Measurements from ENCODE around the gene KIR3DL2. TPM values are rescaled to one million over a fixed set of nuclear protein-coding genes. Genes with fewer than 3 reads are reported as not detected.
A peak's percentile ranks its signal among the peaks of the same experiment; 100 is the strongest.
"Not testable (repeated sequence)": the region's sequence is repeated elsewhere in the genome, so short reads cannot be mapped to it uniquely, and the experiment has no call there.

KIR3DL2 gene
- total RNA-seq, 2 donors from 2014 or later = 10.3 to 51.2 TPM

GRCh38 chr19:54835126-54835525 is 15.1 kb upstream of the KIR3DL2 start:
- Mint-ChIP-seq H3K27me3 (peaks cover 0 to 13% of the 10 kb centered on the region in 2 donors), H3K36me3 (peaks cover 16% of the 10 kb centered on the region), H3K4me1 (ENCODE audit: low read depth in 2 of 2) (peaks cover 41 to 63% of the 10 kb centered on the region in 2 donors), H3K4me3 (peak overlapping the region; percentile 69), H3K27ac (peak overlapping the region; percentile 28 to 68)
- DNase-seq (ENCODE audit: low spot score); H3K9me3 Mint-ChIP-seq: not testable (repeated sequence)
- ATAC-seq = peak; percentile 73 to 95

- not testable (repeated sequence) for H3K27ac Mint-ChIP-seq; ATAC-seq; DNase-seq (ENCODE audit: low spot score); H3K9me3 Mint-ChIP-seq
- Mint-ChIP-seq H3K27me3 (peaks cover 0 to 13% of the 10 kb centered on the region in 2 donors), H3K4me3 (peak overlapping the region; percentile 5), H3K36me3 (peaks cover 16% of the 10 kb centered on the region), H3K4me1 (ENCODE audit: low read depth in 2 of 2) (peaks cover 34 to 58% of the 10 kb centered on the region in 2 donors)
These were observed 12.7 kb upstream of the KIR3DL2 start for GRCh38 chr19:54837522-54837921.

DNA sequence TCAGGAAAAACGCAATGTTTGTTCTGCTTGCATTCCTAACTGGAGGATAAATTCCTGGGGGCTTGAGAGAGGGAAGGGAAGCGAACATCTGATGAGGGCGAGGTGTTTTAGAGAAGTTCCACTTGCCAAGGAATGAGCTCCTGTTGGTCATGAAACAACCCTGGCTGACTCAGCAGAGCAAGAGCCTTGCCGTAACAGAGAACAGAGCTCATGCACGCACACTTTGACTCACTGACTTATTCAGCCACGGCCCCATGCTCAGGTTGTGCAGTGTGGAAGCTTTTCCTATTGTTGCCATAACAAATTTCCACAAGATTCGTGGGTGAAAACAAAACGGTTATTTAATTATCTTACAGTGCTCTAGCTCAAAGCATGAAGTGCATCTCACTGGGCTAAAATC is 7.1 kb upstream of the KIR3DL2 start:
- H3K4me3 Mint-ChIP-seq; H3K9me3 Mint-ChIP-seq; H3K27ac Mint-ChIP-seq; DNase-seq (ENCODE audit: low spot score); ATAC-seq: not testable (repeated sequence)
- Mint-ChIP-seq H3K36me3 (peaks cover 15% of the 10 kb centered on the region), H3K27me3 (peaks cover 5 to 17% of the 10 kb centered on the region in 2 donors), H3K4me1 (ENCODE audit: low read depth in 2 of 2) (peaks cover 0 to 10% of the 10 kb centered on the region in 2 donors)

- DNase-seq (ENCODE audit: low spot score) (no peak), ATAC-seq (peak in 1 of 2 donors; percentile 59)
- H3K27ac Mint-ChIP-seq = peak overlapping the region; percentile 83 to 99
- peaks cover 11% of the 10 kb centered on the region for H3K36me3 Mint-ChIP-seq
- no peaks in the 10 kb centered on the region for H3K9me3 Mint-ChIP-seq
- peaks cover 0 to 12% of the 10 kb centered on the region in 2 donors for H3K27me3 Mint-ChIP-seq
- H3K4me1 Mint-ChIP-seq (ENCODE audit: low read depth in 2 of 2) = peaks cover 22 to 36% of the 10 kb centered on the region in 2 donors
- peak overlapping the region; percentile 99 for H3K4me3 Mint-ChIP-seq
These were observed 687 bp downstream of the KIR3DL2 start for GRCh38 chr19:54850930-54851329.

GRCh38 chr19:54851353-54851752 is 1.1 kb downstream of the KIR3DL2 start:
- H3K4me1 Mint-ChIP-seq (ENCODE audit: low read depth in 2 of 2) = peaks cover 22 to 36% of the 10 kb centered on the region in 2 donors
- peak overlapping the region; percentile 83 to 99 for H3K27ac Mint-ChIP-seq
- peak in 1 of 2 donors; percentile 57 for ATAC-seq
- no peaks in the 10 kb centered on the region for H3K9me3 Mint-ChIP-seq
- peak overlapping the region; percentile 99 for H3K4me3 Mint-ChIP-seq
- H3K27me3 Mint-ChIP-seq = peaks cover 0 to 12% of the 10 kb centered on the region in 2 donors
- peaks cover 11% of the 10 kb centered on the region for H3K36me3 Mint-ChIP-seq
- DNase-seq (ENCODE audit: low spot score) = no peak

- DNase-seq (ENCODE audit: low spot score); H3K4me3 Mint-ChIP-seq; H3K27me3 Mint-ChIP-seq; ATAC-seq; H3K9me3 Mint-ChIP-seq: not testable (repeated sequence)
- H3K27ac Mint-ChIP-seq = peak overlapping the region; percentile 3 to 12
- H3K36me3 Mint-ChIP-seq = peaks cover 22% of the 10 kb centered on the region
- H3K4me1 Mint-ChIP-seq (ENCODE audit: low read depth in 2 of 2) = peaks cover 18 to 35% of the 10 kb centered on the region in 2 donors
These were observed 5.0 kb downstream of the KIR3DL2 start for GRCh38 chr19:54855241-54855640.

- ATAC-seq; DNase-seq (ENCODE audit: low spot score); H3K4me3 Mint-ChIP-seq; H3K9me3 Mint-ChIP-seq; H3K27ac Mint-ChIP-seq: not testable (repeated sequence)
- H3K36me3 Mint-ChIP-seq = peaks cover 40% of the 10 kb centered on the region
- H3K4me1 Mint-ChIP-seq (ENCODE audit: low read depth in 2 of 2) = peaks cover 8 to 18% of the 10 kb centered on the region in 2 donors
- peaks cover 7 to 11% of the 10 kb centered on the region in 2 donors for H3K27me3 Mint-ChIP-seq
These were observed 8.2 kb downstream of the KIR3DL2 start for GRCh38 chr19:54858476-54858875.

DNA sequence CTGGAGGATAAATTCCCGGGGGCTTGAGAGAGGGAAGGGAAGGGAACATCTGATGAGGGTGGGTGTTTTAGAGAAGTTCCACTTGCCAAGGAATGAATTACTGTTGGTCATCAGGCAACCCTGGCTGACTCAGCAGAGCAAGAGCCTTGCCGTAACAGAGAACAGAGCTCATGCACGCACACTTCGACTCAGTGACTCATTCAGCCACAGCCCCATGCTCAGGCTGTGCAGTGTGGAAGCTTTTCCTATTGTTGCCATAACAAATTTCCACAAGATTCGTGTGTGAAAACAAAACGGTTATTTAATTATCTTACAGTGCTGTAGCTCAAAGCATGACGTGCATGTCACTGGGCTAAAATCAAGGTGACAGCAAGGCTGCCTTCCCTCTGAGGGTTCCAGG is 9.2 kb downstream of the KIR3DL2 start:
- H3K9me3 Mint-ChIP-seq = not testable (repeated sequence)

DNA sequence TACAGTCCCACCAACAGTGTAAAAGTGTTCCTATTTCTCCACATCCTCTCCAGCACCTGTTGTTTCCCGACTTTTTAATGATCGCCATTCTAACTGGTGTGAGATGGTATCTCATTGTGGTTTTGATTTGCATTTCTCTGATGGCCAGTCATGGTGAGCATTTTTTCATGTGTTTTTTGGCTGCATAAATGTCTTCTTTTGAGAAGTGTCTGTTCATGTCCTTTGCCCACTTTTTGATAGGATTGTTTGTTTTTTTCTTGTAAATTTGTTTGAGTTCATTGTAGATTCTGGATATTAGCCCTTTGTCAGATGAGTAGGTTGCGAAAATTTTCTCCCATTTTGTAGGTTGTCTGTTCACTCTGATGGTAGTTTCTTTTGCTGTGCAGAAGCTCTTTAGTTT is 13.2 kb downstream of the KIR3DL2 start:
- not testable (repeated sequence) for H3K4me1 Mint-ChIP-seq (ENCODE audit: low read depth in 2 of 2); DNase-seq (ENCODE audit: low spot score); H3K9me3 Mint-ChIP-seq; H3K4me3 Mint-ChIP-seq; ATAC-seq; H3K27ac Mint-ChIP-seq
- H3K27me3 Mint-ChIP-seq = peaks cover 7 to 14% of the 10 kb centered on the region in 2 donors
- H3K36me3 Mint-ChIP-seq = peaks cover 32% of the 10 kb centered on the region

More for the DNA sequence above, 9.2 kb downstream of the KIR3DL2 start:
- H3K36me3 Mint-ChIP-seq = peaks cover 37% of the 10 kb centered on the region
- not testable (repeated sequence) for DNase-seq (ENCODE audit: low spot score); ATAC-seq; H3K4me3 Mint-ChIP-seq; H3K27ac Mint-ChIP-seq
- peaks cover 8 to 16% of the 10 kb centered on the region in 2 donors for H3K4me1 Mint-ChIP-seq (ENCODE audit: low read depth in 2 of 2)
- H3K27me3 Mint-ChIP-seq = peaks cover 7 to 11% of the 10 kb centered on the region in 2 donors

GRCh38 chr19:54871696-54872095 is 21.5 kb downstream of the KIR3DL2 start:
- Mint-ChIP-seq H3K27me3 (peaks cover 0 to 11% of the 10 kb centered on the region in 2 donors), H3K9me3 (no peaks in the 10 kb centered on the region), H3K36me3 (peaks cover 8% of the 10 kb centered on the region), H3K4me1 (ENCODE audit: low read depth in 2 of 2) (peaks cover 10% of the 10 kb centered on the region in 2 donors), H3K4me3 (no peak overlapping the region), H3K27ac (no peak overlapping the region)
- no peak for DNase-seq (ENCODE audit: low spot score)
- no peak for ATAC-seq

- ATAC-seq = no peak
- H3K4me1 Mint-ChIP-seq (ENCODE audit: low read depth in 2 of 2) = peaks cover 10% of the 10 kb centered on the region in 2 donors
- H3K9me3 Mint-ChIP-seq = no peaks in the 10 kb centered on the region
- no peak within 1 kb of the TSS for H3K4me3 Mint-ChIP-seq
- no peak within 1 kb of the TSS for H3K27ac Mint-ChIP-seq
- H3K27me3 Mint-ChIP-seq = peaks cover 0 to 9% of the 10 kb centered on the region in 2 donors
- no peak for DNase-seq (ENCODE audit: low spot score)
- no peaks in the 10 kb centered on the region for H3K36me3 Mint-ChIP-seq
These were observed 23.7 kb downstream of the KIR3DL2 start, which contains the start of gene FCAR for GRCh38 chr19:54873990-54874389. FCAR (plus strand) TSS chr19:54874235; CDS start chr19:54874290, 55 bp downstream.

DNA sequence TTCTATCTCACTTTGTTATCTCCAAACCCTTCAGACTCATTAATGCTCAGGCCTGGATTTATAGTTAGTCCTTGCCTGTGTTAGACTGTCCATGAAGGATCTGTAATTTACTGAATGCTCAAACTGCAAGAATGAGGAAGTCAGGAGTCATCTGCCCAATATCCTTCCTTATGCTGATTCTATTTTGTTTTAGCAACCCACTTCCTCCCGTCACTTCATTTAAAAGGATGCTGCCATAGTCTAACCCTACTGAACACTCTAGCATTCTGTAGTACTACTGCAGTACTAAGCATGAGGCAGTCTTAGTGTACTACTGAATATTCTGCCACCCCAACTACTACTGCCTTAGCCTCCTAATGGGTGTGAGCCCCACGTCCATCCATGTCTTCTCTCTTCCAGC is 25.3 kb downstream of the KIR3DL2 start:
- Mint-ChIP-seq H3K4me3 (no peak overlapping the region), H3K27me3 (peaks cover 7 to 15% of the 10 kb centered on the region in 2 donors), H3K4me1 (ENCODE audit: low read depth in 2 of 2) (peaks cover 10% of the 10 kb centered on the region in 2 donors), H3K27ac (no peak overlapping the region), H3K9me3 (no peaks in the 10 kb centered on the region), H3K36me3 (no peaks in the 10 kb centered on the region)
- DNase-seq (ENCODE audit: low spot score) (no peak), ATAC-seq (no peak)

DNA sequence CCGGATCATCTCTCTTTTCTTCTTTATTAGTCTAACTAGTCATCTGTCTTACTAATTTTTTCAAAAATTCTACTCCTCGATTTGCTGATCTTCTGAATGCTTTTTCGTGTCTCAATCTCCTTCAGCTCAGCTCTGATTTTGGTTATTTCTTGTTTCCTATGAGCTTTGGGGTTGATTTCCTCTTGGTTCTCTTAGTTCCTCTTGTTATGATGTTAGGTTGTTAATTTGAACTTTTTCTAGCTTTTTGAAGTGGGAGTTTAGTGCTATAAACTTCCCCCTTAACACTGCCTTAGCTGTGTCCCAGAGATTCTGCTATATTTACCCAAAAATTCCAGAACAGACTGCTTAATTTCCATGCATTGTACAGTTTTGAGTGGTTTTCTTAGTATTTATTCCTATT is 27.2 kb downstream of the KIR3DL2 start:
- Mint-ChIP-seq H3K27ac (no peak overlapping the region), H3K9me3 (no peaks in the 10 kb centered on the region), H3K27me3 (peaks cover 7 to 11% of the 10 kb centered on the region in 2 donors), H3K36me3 (no peaks in the 10 kb centered on the region), H3K4me3 (no peak overlapping the region), H3K4me1 (ENCODE audit: low read depth in 2 of 2) (peaks cover 11 to 15% of the 10 kb centered on the region in 2 donors)
- no peak for DNase-seq (ENCODE audit: low spot score)
- no peak for ATAC-seq

GRCh38 chr19:54881884-54882283 is 31.6 kb downstream of the KIR3DL2 start:
- peaks cover 6 to 17% of the 10 kb centered on the region in 2 donors for H3K4me1 Mint-ChIP-seq (ENCODE audit: low read depth in 2 of 2)

More at GRCh38 chr19:54881884-54882283, 31.6 kb downstream of the KIR3DL2 start:
- Mint-ChIP-seq H3K27ac (peak overlapping the region in 1 of 2 donors; percentile 69), H3K36me3 (no peaks in the 10 kb centered on the region), H3K27me3 (peaks cover 7 to 9% of the 10 kb centered on the region in 2 donors), H3K4me3 (no peak overlapping the region), H3K9me3 (no peaks in the 10 kb centered on the region)
- DNase-seq (ENCODE audit: low spot score) = no peak
- no peak for ATAC-seq

Data from natural killer cell treated with Interleukin-12 subunit alpha and Interleukin-12 subunit beta and Interleukin-15 and Interleukin-18, amount 100 ng/mL, for 72 hours (primary cell).